HL-60 (cell line): ENCODE measurements around the gene HEXD.
"Not testable (repeated sequence)": the region's sequence is repeated elsewhere in the genome, so short reads cannot be mapped to it uniquely, and the experiment has no call there.

ENCODE experiments used
- DNase-seq, 2 experiments: peaks; one replicate each; pipeline ENCODE4 v3.0.0-alpha.2; 2010 to 2020; ENCODE audit warnings: low read depth in 1 of 2, low spot score in 1 of 2
- H3K27ac ChIP-seq: fragments of 250-450 bp; sonication (Bioruptor Pico); replicated peaks from 2 replicates; pipeline ENCODE4 v1.5.1; 2020; ENCODE audit warnings: mild to moderate bottlenecking, moderate library complexity
- H3K27me3 ChIP-seq: fragments of 250-450 bp; sonication (Bioruptor Pico); 2 replicates; pipeline ENCODE4 v1.5.1; 2021; ENCODE audit warnings: mild to moderate bottlenecking, moderate library complexity; ENCODE audit not compliant: insufficient read depth, poor library complexity, severe bottlenecking
- H3K4me3 ChIP-seq: replicated peaks from 2 replicates; pipeline ENCODE4 v1.5.1; 2011; ENCODE audit warnings: mild to moderate bottlenecking, control low read depth, low read length; ENCODE audit not compliant: insufficient read depth
- CTCF ChIP-seq: IDR thresholded peaks from one replicate; pipeline ENCODE4 v1.5.1; 2011; ENCODE audit warnings: low read length, control low read depth, inconsistent platforms; ENCODE audit not compliant: insufficient read depth
- GABPA ChIP-seq: IDR thresholded peaks from 2 replicates; pipeline ENCODE4 v1.6.1; 2012; ENCODE audit warnings: low read depth
- POLR2AphosphoS5 ChIP-seq: IDR thresholded peaks from 2 replicates; pipeline ENCODE4 v1.6.1; 2012; ENCODE audit warnings: low read depth
- REST ChIP-seq: IDR thresholded peaks from 2 replicates; pipeline ENCODE4 v1.6.1; 2012; ENCODE audit warnings: low read depth; ENCODE audit not compliant: insufficient replicate concordance
- SPI1 ChIP-seq: IDR thresholded peaks from 2 replicates; pipeline ENCODE4 v1.6.1; 2012; ENCODE audit warnings: low read depth, mild to moderate bottlenecking, borderline replicate concordance

The HEXD gene

GRCh38 chr17:82381703-82382009 lies 36.5 kb upstream of the HEXD start:
- not testable (repeated sequence) for H3K4me3 ChIP-seq, H3K27ac ChIP-seq, H3K27me3 ChIP-seq, DNase-seq

- not testable (repeated sequence) for H3K27me3 ChIP-seq, DNase-seq, H3K27ac ChIP-seq
Measured at GRCh38 chr17:82382220-82382932, 35.8 kb upstream of the HEXD start.

GRCh38 chr17:82382933-82383255 lies 35.3 kb upstream of the HEXD start:
- DNase-seq, result no peak
- no peaks in the 10 kb centered on the region for H3K27me3 ChIP-seq
- no peak overlapping the region for H3K27ac ChIP-seq
- no peak overlapping the region for H3K4me3 ChIP-seq
- TF ChIP-seq SPI1 (no peak), REST (no peak), POLR2AphosphoS5 (no peak), CTCF (no peak), GABPA (no peak)

More at GRCh38 chr17:82382220-82382932, 35.8 kb upstream of the HEXD start:
- not testable (repeated sequence) for H3K4me3 ChIP-seq

GRCh38 chr17:82383411-82383810 lies 34.7 kb upstream of the HEXD start:
- no peak overlapping the region for H3K4me3 ChIP-seq
- H3K27ac ChIP-seq, result no peak overlapping the region
- DNase-seq, result no peak
- H3K27me3 ChIP-seq, result no peaks in the 10 kb centered on the region
- no peak for TF ChIP-seq SPI1
- TF ChIP-seq REST, result no peak
- TF ChIP-seq GABPA, result no peak
- TF ChIP-seq CTCF, result no peak
- no peak for TF ChIP-seq POLR2AphosphoS5

GRCh38 chr17:82384051-82384729 lies 34.0 kb upstream of the HEXD start:
- no peak overlapping the region for H3K27ac ChIP-seq

More at GRCh38 chr17:82384051-82384729, 34.0 kb upstream of the HEXD start:
- H3K4me3 ChIP-seq, result no peak overlapping the region
- TF ChIP-seq REST, result no peak
- TF ChIP-seq CTCF, result no peak
- TF ChIP-seq POLR2AphosphoS5, result no peak
- no peak for TF ChIP-seq GABPA
- TF ChIP-seq SPI1, result no peak
- no peak for DNase-seq
- H3K27me3 ChIP-seq, result no peaks in the 10 kb centered on the region
